Measurements from ENCODE around the gene HMGB2. TPM values are rescaled to one million over a fixed set of nuclear protein-coding genes. Genes with fewer than 3 reads are reported as not detected.

The HMGB2 gene
- total and polyA plus RNA-seq, 2 of the 8 experiments (the other 6 are each of a cell fraction or from before 2014, with no cell fraction given): 54.7 to 218 TPM

GRCh38 chr4:173282256-173282562 is 51.9 kb downstream of the HMGB2 start (continued):
- TF ChIP-seq SUZ12 (IDR thresholded peaks at IDR 0.05; ENCODE audit: low read length) (no peak), HDAC2 (IDR thresholded peaks at IDR 0.05; ENCODE audit: borderline replicate concordance in 1 of 2, low read depth in 2 of 2, low read length in 2 of 2) (no peak), TAF1 (IDR thresholded peaks at IDR 0.05; ENCODE audit: low read depth, low read length) (no peak), NANOG (IDR thresholded peaks at IDR 0.05; ENCODE audit: insufficient read depth, low read depth, low read length, poor library complexity, severe bottlenecking) (no peak), EGR1 (IDR thresholded peaks at IDR 0.05; ENCODE audit: borderline replicate concordance, low read depth, low read length) (no peak)
